KBM-7 (cell line): Measurements from ENCODE around the gene KRTAP3-2.
"Not testable (repeated sequence)": the region's sequence is repeated elsewhere in the genome, so short reads cannot be mapped to it uniquely, and the experiment has no call there.

Experiments used
- DNase-seq: peaks from one replicate; pipeline ENCODE4 v3.0.0-alpha.2; 2015
- in situ Hi-C: fragments of 300-500 bp; cut with MboI; formaldehyde crosslinking; loops from 2 replicates; pipeline ENCODE4 v1.14.3; 2020; ENCODE audit warnings: low sequenced_read_pairs, low pct_unique_long_range_greater_than_20kb, mixed read lengths

KRTAP3-2 gene

DNA sequence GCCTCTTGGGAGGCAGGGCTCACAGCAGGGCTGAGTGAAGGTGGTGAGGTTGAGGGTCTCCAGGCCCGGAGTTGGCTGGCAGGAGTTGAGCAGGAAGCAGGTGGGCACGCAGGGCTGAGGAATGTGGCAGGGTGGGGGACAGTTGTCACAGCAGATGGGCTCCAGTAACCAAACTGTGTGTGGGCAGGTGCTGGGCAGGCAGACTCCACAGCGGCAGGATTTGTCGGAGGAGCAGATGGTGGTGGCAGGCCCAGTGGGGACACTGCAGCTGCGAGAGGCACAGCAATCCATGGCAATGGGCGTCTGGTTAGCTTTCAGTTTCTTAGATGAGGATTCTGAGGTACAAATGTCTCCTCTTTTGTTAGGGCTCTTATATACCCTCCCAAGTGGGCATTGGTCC, at the start of gene KRTAP3-2:
Gene KRTAP3-2 (minus strand): TSS at position 344 of the 400 bp plus-strand sequence. CDS start 53 bp downstream, at position 291.
- in situ Hi-C loops, DNase-seq: not testable (repeated sequence)

DNA sequence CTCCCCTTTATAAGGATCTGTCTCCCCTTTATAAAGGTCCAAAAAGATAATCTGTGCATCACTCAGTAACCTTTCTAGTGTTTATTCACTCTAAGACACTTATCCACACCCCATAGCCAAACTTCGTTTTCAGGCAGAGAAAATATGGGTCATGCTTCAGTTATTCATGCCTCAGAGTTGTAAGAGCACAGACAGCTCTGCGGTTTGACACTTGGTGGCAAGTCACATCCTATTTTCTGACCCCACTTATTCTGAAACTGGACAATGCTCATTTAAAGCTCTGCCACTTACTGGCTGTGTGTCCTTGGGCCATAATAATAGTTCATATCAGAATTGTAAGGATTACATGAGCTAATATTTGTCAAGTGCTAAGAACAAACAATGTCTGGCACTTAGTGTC, 49.4 kb upstream of the KRTAP3-2 start:
- DNase-seq, result no peak
- in situ Hi-C loops, result no loop called here

DNA sequence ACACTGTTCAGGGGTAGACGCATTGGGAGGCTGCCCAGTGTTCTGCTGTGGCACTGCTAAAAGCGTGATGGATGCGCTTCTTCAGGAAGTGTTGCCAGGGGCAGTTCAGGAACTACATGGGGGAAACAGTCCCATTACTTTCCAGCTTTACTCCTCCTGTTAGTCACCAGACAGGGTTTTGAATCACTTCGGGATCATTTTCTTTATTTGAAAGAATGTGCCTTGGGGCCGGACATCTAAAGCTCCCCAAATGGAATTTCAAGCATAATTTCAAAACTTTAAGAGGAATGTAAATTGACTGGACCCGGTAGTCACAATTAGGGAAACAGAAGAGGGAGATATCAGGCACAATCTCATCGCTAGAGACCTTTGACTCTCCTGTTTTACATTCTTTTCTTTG, 48.7 kb upstream of the KRTAP3-2 start:
- in situ Hi-C loops, result no loop called here
- no peak for DNase-seq

DNA sequence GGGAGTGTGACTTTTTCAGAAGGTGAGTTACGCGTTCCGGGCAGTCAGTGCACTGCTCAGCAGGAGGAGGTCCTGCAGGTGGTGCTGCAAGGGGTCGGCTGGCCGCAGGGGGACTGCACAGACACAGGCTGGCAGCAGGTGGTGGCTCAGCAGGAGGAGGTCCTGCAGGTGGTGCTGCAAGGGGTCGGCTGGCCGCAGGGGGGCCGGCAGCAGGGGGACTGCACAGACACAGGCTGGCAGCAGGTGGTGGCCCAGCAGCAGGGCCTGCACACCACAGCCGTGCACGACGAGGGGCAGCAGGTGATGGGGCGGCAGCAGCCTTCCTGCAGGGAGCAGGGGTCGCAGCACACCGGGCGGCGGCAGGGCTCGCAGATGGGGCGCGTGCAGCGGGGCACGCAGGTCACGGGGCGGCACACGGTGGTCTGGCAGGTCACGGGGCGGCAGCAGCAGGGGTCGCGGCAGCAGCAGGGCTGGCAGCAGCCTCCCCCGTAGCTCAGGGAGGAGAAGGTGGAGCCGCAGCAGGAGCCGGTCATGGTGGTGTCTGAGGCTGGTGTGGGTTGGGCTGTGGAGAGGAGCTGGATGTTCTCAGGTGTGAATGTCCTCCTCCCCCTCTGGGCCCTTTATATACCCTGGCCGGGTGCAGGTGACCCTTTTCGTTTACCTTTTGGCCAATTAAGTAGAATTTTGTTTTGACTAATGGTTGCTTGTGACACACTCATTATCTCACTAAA, 47.2 kb upstream of the KRTAP3-2 start, which contains the start of gene KRTAP2-1:
Gene KRTAP2-1 (minus strand): TSS at position 582 of the 731 bp plus-strand sequence. CDS start 49 bp downstream, at position 533.
- DNase-seq, in situ Hi-C loops: not testable (repeated sequence)

DNA sequence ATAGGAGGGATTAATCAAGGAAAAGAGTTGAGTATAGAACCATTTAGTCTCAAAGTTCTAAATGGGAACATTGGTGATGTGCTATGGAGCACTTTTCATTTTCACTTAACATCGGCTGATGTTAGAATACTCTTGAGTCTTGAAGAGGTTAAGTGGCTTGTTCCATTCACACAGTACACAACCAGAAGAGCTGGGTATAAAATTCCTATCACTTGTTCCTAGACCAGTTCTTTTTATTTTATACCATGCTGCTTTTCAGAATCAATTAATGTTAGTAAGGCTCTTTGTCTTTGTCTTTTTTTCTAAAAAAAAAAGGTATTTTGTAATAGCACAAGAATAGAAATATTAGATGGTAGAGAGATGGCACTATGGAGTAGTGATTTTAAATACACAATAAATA, 43.2 kb upstream of the KRTAP3-2 start:
- DNase-seq, result no peak
- in situ Hi-C loops, result no loop called here

DNA sequence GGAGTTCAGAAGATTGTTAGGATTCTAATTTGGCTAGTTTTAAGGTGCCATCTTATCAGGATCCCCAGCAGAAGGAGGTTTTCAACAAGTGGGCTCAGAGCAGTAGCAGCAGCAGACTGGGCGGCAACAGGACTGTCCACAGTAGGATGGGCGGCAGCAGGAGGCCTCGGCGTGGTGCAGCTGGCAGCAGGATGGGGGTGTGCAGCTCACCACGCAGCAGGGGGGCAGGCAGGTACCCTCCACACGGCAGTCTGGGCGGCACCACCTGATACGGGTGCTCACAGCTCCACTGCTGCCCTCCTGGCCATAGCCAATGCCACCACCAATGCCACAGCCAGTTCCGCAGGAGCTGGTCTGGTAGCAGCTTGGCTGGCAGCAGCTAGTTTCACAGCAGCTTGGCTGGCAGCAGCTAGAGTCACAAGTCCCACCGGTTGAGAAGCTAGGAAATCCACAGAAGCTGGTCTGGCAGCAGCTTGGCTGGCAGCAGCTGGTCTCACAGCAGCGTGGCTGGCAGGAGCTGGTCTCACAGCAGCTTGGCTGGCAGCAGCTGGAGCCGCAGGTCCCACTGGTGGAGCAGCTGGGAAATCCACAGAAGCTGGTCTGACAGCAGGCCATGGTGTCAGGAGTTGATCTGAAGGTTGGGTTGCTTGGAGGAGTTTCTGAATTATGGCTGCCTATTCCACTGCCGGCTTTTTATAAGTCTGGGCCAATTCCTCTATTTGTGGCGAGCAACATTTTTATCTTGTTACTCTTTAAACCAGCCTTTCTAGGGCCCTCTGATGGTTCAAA, 41.3 kb upstream of the KRTAP3-2 start, which contains the start of gene KRTAP1-1:
Gene KRTAP1-1 (minus strand): TSS at position 668 of the 789 bp plus-strand sequence. CDS start 53 bp downstream, at position 615.
- DNase-seq, in situ Hi-C loops: not testable (repeated sequence)

DNA sequence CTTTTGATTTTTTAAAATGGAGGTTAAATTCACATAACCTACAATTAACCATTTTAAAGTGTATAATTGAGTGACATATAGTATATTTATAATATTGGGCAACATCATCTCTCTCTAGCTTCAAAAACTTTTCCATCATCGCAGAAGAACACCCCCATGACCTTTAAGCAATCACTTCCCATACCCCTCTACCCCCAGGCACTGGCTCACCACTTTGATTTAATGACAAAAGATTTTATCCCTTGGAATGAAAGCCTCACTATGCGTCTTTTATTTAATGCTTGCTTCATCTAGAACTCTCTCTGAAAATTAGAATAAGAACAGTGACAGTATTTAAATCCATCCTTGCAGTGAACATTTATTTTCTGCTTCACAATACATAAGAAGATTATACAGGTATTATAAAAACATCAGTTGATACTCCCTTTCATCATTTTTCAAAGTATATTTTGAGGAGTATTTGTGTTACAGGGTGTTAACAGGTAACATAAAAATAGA, 38.2 kb upstream of the KRTAP3-2 start:
- in situ Hi-C loops, result no loop called here
- DNase-seq, result no peak

DNA sequence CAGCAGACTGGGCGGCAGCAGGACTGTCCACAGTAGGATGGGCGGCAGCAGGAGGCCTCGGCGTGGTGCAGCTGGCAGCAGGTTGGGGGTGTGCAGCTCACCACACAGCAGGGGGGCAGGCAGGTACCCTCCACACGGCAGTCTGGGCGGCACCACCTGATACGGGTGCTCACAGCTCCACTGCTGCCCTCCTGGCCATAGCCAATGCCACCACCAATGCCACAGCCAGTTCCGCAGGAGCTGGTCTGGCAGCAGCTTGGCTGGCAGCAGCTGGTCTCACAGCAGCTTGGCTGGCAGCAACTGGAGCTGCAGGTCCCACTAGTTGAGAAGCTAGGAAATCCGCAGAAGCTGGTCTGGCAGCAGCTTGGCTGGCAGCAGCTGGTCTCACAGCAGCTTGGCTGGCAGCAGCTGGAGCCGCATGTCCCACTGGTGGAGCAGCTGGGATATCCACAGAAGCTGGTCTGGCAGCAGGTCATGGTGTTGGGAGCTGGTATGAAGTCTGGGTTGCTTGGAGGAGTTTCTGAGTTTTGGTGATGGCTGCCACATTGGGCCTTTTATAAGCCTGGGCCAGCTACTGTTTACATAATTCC, 34.7 kb upstream of the KRTAP3-2 start, which contains the start of gene KRTAP1-3:
Gene KRTAP1-3 (minus strand): TSS at position 529 of the 590 bp plus-strand sequence. CDS start 53 bp downstream, at position 476.
- DNase-seq, result not testable (repeated sequence)

DNA sequence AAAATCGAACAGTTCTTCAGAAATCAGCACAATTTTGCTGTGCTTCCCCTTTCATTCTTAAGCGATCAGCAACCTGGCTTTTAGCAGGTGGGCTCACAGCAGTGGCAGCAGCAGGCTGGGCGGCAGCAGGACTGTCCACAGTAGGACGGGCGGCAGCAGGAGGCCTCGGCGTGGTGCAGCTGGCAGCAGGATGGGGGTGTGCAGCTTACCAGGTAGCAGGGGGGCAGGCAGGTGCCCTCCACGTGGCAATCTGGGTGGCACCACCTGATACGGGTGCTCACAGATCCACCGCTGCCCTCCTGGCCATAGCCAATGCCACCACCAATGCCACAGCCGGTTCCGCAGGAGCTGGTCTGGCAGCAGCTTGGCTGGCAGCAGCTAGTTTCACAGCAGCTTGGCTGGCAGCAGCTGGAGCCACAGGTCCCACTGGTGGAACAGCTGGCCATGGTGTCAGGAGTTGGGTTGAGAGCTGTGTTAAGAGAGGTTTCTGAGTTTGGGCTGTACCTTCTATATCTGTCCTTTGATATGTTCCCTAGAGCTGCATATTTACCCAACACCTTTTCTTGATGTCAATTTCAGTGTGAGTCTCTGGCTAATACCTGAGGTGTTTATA, 30.0 kb upstream of the KRTAP3-2 start, which contains the start of gene KRTAP1-4:
Gene KRTAP1-4 (minus strand): TSS at position 563 of the 613 bp plus-strand sequence. CDS start 117 bp downstream, at position 446.
- in situ Hi-C loops, result no loop called here
- no peak for DNase-seq

More for the DNA sequence above, 34.7 kb upstream of the KRTAP3-2 start, which contains the start of gene KRTAP1-3:
- in situ Hi-C loops, result not testable (repeated sequence)

DNA sequence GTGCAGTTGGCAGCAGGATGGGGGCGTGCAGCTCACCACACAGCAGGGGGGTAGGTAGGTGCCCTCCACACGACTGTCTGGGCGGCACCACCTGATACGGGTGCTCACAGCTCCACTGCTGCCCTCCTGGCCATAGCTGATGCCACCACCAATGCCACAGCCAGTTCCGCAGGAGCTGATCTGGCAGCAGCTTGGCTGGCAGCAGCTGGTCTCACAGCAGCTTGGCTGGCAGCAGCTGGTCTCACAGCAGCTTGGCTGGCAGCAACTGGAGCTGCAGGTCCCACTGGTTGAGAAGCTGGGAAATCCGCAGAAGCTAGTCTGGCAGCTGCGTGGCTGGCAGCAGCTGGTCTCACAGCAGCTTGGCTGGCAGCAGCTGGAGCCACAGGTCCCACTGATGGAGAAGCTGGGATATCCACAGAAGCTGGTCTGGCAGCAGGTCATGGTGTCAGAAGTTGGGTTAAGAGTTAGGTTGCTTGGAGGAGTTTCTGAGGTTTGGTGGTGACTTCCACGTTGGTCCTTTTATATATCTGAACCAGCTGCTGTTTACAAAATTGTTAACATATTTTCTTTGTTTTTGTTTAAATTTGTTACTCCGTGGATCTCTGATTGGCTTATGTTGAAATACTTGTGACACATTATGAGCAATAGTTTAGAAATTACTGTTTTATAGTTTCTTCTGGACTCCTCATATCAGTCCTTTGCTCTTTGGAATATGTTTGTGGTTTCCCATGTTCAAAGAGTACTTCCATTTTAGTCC, 27.2 kb upstream of the KRTAP3-2 start, which contains the start of gene KRTAP1-5:
Gene KRTAP1-5 (minus strand): TSS at position 494 of the 757 bp plus-strand sequence. CDS start 53 bp downstream, at position 441.
- in situ Hi-C loops, result no loop called here
- no peak for DNase-seq

DNA sequence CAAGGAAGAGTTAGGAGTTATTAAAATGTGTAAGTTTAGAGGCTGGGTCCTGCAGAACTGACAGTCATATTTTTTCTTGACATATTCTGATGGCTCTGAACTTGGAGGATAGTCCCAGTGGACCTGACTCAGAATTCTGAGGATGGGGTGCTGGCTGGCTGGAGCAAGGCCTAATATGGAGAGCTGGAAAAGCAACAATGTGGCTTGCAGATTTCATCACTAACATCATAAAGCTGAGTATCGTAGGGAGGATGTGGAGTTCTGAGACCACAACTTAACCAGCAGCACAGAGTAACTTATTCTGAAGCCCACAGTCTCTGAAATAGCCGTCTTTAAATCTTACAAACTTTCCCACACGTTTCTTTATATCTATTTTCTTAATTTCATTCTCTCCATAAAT, 25.0 kb upstream of the KRTAP3-2 start:
- DNase-seq, result no peak
- in situ Hi-C loops, result no loop called here

DNA sequence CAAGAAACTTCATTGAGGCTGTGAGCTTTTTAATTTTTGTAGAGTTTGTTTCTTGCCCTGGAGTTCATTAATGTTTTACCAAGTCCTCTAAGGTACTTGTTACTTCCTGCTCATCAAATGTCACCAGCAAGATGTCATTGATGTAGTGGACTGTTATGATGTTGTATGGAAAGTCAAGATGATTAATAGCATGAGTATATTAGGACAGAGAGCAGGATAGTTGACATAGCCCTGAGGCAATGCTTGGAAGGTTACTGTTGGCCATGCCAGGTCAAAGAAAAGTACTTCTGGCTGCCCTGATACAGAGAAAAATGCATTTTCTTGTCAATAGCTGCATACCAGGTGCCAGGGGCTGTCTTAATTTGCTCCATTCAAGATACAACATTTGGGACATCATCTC, 20.6 kb upstream of the KRTAP3-2 start:
- no peak for DNase-seq
- in situ Hi-C loops, result no loop called here

DNA sequence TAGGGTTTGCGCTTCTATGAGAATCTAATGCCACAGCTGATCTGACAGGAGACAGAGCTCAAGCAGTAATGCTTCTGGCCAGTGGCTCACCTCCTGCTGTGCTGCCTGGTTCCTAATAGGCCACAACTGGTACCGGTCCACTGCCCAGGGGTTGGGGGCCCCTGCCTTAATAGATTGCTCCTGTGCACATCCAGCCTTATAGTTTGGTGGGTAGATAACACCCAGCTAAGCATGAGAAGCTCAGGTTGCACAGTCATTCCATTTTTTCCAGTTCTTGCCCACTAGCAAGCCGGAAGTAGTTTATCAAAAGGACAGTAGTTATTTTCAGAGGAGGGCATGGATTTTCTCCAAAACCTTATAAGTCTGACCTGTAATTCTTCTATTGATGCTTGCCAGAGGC, 19.7 kb upstream of the KRTAP3-2 start:
- in situ Hi-C loops, result no loop called here
- DNase-seq, result no peak

DNA sequence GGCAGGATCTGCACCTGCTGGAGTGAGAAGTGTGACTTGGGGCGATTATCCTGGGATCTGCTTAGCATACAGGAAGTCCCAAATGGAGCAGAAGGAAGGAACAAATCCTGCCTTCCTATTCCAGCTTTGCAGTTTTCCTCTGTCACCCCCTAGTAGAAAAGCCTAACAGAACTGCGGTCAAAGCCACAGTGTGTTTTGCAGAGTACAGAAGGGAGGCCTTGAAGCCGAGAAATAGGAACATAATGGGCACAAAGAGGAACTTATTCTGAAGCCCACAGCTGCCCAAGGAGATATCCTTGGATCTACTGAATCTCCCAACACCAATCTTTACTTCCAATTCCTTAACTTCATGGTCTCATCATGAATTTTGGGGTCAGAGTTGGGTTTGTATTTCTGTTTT, 18.8 kb upstream of the KRTAP3-2 start:
- no peak for DNase-seq

DNA sequence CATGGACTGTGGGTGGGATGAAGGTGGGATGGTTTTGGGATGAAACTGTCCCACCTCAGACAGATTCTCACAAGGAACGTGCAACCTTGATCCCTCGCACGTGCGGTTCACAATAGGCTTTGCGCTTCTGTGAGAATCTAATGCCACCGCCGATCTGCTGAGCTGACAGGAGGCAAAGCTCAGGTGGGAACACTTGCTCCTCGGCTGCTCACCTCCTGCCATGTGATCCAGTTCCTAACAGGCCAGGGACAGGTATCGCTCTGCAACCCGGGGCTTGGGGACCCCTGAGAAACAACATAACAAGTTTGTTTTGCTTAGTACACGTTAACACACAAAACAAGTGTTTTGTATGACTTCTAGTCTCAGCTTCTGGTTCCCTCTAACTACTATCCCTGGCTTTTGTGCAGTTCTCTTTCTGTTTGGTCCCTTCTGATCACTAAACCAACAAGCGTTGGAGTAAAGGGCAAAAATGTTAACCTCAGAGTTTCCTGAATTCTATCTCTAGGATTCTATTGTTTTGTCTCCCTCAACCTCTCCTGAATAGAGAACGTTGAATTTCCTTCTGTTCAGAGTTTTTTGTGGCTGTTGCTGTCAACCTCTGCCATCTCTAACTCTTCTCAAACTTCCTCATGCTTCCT, 17.0 kb upstream of the KRTAP3-2 start:
- DNase-seq, result no peak
- in situ Hi-C loops, result no loop called here

More for the DNA sequence above, 18.8 kb upstream of the KRTAP3-2 start:
- in situ Hi-C loops, result no loop called here

DNA sequence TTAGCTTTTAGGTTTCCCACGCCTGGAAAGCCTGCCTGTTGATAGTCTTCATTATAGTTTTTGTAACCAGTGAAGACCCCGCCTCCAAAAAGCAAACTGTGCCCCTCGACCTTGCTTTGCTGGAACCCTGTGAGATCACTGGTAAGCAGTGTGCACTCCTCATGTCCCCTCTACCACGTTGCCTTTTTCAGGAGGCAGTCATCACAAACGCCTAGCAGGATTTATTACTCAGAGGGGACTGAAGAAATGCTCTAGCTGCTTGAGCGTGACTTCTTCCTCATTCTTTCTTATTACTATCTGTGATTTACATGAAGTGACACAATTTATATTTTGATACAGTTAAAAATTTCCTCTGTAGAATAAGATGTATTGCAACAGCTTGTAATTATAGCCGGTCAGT, 15.7 kb upstream of the KRTAP3-2 start:
- in situ Hi-C loops, result no loop called here
- no peak for DNase-seq

DNA sequence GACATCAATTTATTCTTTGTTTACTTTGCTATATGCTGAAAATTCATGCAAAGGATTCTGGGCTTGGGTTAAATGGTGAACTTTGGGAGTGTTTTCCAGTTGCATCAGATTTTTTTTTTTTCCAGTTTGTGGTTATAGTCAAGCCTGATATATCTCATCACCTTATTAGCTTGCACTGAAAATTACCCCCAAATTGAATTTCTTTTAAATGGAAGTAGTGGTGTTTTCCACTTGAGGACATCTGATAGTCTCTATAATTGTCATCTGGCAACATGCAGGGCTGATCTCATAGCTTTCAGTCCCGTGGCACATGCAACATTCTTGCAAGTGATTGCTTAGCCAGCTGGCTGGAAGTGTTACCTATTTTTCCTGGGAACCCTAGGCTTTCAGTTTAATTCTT, 13.9 kb upstream of the KRTAP3-2 start:
- DNase-seq, result no peak

DNA sequence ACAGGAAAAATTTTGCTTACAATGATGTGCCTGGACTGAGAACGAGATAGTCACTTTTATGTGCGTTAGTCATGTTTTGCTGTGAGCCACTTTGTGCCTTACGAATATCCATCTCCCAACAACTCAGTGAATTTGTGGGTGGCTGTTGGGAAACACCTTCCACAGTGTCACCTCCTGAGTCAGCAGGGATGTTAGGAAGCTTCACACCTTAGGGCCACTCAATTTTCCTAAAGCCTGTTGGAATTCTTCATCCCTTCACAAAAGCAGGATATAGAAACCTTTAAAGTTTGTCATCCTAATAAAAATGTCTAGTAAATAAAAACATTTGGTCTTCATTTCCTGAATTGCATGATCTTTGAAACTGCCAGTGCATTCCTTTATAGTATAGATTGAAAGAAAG, 13.5 kb upstream of the KRTAP3-2 start:
- no peak for DNase-seq
- in situ Hi-C loops, result no loop called here

More for the DNA sequence above, 13.9 kb upstream of the KRTAP3-2 start:
- in situ Hi-C loops, result no loop called here
